Measurements from ENCODE around the gene ATF6. TPM values are rescaled to one million over a fixed set of nuclear protein-coding genes. Genes with fewer than 3 reads are reported as not detected.

The ATF6 gene, protein sequence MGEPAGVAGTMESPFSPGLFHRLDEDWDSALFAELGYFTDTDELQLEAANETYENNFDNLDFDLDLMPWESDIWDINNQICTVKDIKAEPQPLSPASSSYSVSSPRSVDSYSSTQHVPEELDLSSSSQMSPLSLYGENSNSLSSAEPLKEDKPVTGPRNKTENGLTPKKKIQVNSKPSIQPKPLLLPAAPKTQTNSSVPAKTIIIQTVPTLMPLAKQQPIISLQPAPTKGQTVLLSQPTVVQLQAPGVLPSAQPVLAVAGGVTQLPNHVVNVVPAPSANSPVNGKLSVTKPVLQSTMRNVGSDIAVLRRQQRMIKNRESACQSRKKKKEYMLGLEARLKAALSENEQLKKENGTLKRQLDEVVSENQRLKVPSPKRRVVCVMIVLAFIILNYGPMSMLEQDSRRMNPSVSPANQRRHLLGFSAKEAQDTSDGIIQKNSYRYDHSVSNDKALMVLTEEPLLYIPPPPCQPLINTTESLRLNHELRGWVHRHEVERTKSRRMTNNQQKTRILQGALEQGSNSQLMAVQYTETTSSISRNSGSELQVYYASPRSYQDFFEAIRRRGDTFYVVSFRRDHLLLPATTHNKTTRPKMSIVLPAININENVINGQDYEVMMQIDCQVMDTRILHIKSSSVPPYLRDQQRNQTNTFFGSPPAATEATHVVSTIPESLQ
- total RNA-seq, result 35.6 TPM
- 11.5 TPM for polyA plus RNA-seq (ENCODE audit: insufficient read depth, low read depth, low replicate concordance)
- long read RNA-seq, donor 1, full-length matches to known transcripts, result 1 of 7 reads
- long read RNA-seq, donor 1, partial matches to known transcripts, result 6 of 7 reads
- long read RNA-seq, donor 1, other reads (novel, unspliced or antisense), result 0 of 7 reads
- long read RNA-seq, donor 2, full-length matches to known transcripts, result 10 of 10 reads
- long read RNA-seq, donor 2, partial matches to known transcripts, result 0 of 10 reads
- long read RNA-seq, donor 2, other reads (novel, unspliced or antisense), result 0 of 10 reads
- long read RNA-seq, donor 3, full-length matches to known transcripts, result 6 of 6 reads
- long read RNA-seq, donor 3, partial matches to known transcripts, result 0 of 6 reads
- long read RNA-seq, donor 3, other reads (novel, unspliced or antisense), result 0 of 6 reads
- long read RNA-seq, donor 4, full-length matches to known transcripts, result 4 of 26 reads
- long read RNA-seq, donor 4, partial matches to known transcripts, result 22 of 26 reads
- long read RNA-seq, donor 4, other reads (novel, unspliced or antisense), result 0 of 26 reads
- long read RNA-seq, donor 5, full-length matches to known transcripts, result 1 of 1 reads
- long read RNA-seq, donor 5, partial matches to known transcripts, result 0 of 1 reads
- long read RNA-seq, donor 5, other reads (novel, unspliced or antisense), result 0 of 1 reads
- long read RNA-seq, donor 6, full-length matches to known transcripts, result 4 of 14 reads
- long read RNA-seq, donor 6, partial matches to known transcripts, result 10 of 14 reads
- long read RNA-seq, donor 6, other reads (novel, unspliced or antisense), result 0 of 14 reads
- long read RNA-seq, donor 7, full-length matches to known transcripts, result 24 of 43 reads
- long read RNA-seq, donor 7, partial matches to known transcripts, result 7 of 43 reads
- long read RNA-seq, donor 7, other reads (novel, unspliced or antisense), result 12 of 43 reads
- long read RNA-seq, donor 8, full-length matches to known transcripts, result 3 of 12 reads
- long read RNA-seq, donor 8, partial matches to known transcripts, result 9 of 12 reads
- long read RNA-seq, donor 8, other reads (novel, unspliced or antisense), result 0 of 12 reads
- long read RNA-seq, donor 9, full-length matches to known transcripts, result 4 of 4 reads
- long read RNA-seq, donor 9, partial matches to known transcripts, result 0 of 4 reads
- long read RNA-seq, donor 9, other reads (novel, unspliced or antisense), result 0 of 4 reads
- long read RNA-seq, donor 10, full-length matches to known transcripts, result 2 of 2 reads
- long read RNA-seq, donor 10, partial matches to known transcripts, result 0 of 2 reads
- long read RNA-seq, donor 10, other reads (novel, unspliced or antisense), result 0 of 2 reads

DNA sequence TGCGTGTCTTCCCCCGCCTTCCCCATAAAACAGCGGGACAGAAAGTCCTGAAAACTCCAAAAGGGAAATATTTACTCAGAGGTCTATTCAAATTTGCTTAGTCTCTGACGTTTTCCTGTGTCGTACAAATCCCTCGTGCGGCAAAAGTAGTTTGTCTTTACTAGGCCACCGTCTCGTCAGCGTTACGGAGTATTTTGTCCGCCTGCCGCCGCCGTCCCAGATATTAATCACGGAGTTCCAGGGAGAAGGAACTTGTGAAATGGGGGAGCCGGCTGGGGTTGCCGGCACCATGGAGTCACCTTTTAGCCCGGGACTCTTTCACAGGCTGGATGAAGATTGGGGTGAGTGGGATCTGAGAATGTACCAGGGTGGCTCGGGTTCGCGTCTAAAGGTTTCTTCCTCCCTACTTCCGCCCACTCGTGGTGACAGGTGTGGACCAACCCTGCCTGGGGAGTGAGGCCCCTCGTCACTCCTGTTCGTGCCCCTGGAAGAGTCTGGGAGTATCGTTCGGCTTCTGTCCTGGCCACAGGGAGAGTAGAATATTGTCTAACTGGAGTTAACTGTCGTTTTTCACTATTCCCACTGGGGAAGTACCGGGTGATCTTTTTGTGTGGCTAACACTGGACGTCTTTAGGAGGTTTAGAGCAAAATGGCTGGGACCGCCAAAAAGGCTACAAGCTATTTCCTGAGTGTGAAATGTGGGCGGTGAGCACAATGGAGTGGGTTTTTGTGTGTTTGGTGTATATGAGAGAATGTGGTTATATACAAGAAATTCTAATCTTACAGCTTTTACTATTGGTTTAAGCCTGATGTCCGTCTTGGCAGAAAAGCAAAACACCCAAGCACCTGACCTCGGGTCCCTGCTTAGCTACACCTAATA, at the start of gene ATF6:
TSS of gene ATF6 (plus strand) at position 219 of the 880 bp plus-strand sequence. CDS start at position 260, 41 bp downstream.
- TF ChIP-seq, protein P1, sequence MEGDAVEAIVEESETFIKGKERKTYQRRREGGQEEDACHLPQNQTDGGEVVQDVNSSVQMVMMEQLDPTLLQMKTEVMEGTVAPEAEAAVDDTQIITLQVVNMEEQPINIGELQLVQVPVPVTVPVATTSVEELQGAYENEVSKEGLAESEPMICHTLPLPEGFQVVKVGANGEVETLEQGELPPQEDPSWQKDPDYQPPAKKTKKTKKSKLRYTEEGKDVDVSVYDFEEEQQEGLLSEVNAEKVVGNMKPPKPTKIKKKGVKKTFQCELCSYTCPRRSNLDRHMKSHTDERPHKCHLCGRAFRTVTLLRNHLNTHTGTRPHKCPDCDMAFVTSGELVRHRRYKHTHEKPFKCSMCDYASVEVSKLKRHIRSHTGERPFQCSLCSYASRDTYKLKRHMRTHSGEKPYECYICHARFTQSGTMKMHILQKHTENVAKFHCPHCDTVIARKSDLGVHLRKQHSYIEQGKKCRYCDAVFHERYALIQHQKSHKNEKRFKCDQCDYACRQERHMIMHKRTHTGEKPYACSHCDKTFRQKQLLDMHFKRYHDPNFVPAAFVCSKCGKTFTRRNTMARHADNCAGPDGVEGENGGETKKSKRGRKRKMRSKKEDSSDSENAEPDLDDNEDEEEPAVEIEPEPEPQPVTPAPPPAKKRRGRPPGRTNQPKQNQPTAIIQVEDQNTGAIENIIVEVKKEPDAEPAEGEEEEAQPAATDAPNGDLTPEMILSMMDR (IDR thresholded peaks at IDR 0.05; ENCODE audit: borderline replicate concordance, extremely low read depth, insufficient read depth), result no peak
- Histone ChIP-seq H3K4me3 (ENCODE audit: low read length in 3 of 3) (peak within 1 kb of the TSS; percentile 98 to 100 (median 98)), H3K9ac (ENCODE audit: low read length in 3 of 3) (peak within 1 kb of the TSS; percentile 94 to 98 (median 95)), H3K36me3 (ENCODE audit: control insufficient read depth in 2 of 3, insufficient read depth in 3 of 3, low read length in 3 of 3) (no peaks in the 10 kb centered on the region), H3K4me1 (ENCODE audit: control insufficient read depth in 2 of 3, insufficient read depth in 2 of 3, low read depth in 1 of 3, low read length in 3 of 3) (peaks cover 0 to 3% (median under 1%) of the 10 kb centered on the region in 3 donors), H3K9me3 (ENCODE audit: control insufficient read depth in 2 of 3, insufficient read depth in 1 of 3, low read length in 3 of 3) (no peaks in the 10 kb centered on the region), H3K27ac (ENCODE audit: low read depth in 2 of 2, low read length in 2 of 2) (peak within 1 kb of the TSS; percentile 72 to 90), H3K27me3 (ENCODE audit: control insufficient read depth, insufficient read depth, low read length) (no peaks in the 10 kb centered on the region)
- intact Hi-C loops (cut with DNase I), result no loop called here
- FAIRE-seq (peak; percentile 90), DNase-seq (peak; percentile 92 to 97 (median 93))

DNA sequence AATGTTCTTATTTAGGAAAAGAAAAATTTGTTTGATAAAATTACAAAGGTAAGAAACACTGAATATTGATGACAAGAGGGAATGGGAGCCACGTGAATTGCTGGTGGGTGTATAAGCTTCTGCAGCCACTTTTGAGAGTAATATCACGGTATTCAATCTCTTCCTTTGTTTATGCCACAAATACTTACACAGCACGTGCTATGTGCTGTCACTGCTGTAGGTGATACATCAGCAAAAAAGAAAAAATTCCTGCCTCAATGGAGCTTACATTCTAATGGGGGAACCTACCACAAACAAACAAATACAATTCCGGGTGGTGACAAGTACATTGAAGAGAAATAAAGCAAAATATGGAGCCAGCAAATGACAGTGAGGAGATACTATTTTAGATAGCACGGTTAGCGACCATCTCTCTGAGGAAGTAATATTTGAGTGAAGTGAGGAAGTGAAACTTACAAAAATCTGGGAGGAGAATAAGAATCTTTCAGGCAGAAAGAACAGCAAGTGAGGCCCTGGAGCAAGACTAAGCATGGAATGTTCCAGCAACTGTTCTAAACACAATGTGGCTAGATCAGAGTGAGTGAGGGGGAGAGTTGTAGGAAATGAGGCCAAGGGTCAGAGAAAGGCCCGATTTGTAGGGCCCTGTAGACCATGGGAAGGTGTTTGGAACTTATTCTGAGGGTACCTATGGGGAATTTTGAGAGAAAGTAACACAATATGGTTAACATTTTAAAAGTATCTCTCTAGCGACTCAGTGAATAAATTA, 47.4 kb upstream of the ATF6 start:
- no peaks in the 10 kb centered on the region for H3K9me3 ChIP-seq (ENCODE audit: control insufficient read depth in 2 of 3, insufficient read depth in 1 of 3, low read length in 3 of 3)
- H3K27me3 ChIP-seq (ENCODE audit: control insufficient read depth, insufficient read depth, low read length), result no peaks in the 10 kb centered on the region
- no peak overlapping the region for H3K9ac ChIP-seq (ENCODE audit: low read length in 3 of 3)
- H3K36me3 ChIP-seq (ENCODE audit: control insufficient read depth in 2 of 3, insufficient read depth in 3 of 3, low read length in 3 of 3), result no peaks in the 10 kb centered on the region
- intact Hi-C loops (cut with DNase I), result no loop called here
- H3K27ac ChIP-seq (ENCODE audit: low read depth in 2 of 2, low read length in 2 of 2), result no peak overlapping the region
- no peak overlapping the region for H3K4me3 ChIP-seq (ENCODE audit: low read length in 3 of 3)
- FAIRE-seq, result no peak
- no peaks in the 10 kb centered on the region for H3K4me1 ChIP-seq (ENCODE audit: control insufficient read depth in 2 of 3, insufficient read depth in 2 of 3, low read depth in 1 of 3, low read length in 3 of 3)
- TF ChIP-seq, protein P1 (IDR thresholded peaks at IDR 0.05; ENCODE audit: borderline replicate concordance, extremely low read depth, insufficient read depth), result no peak
- DNase-seq, result no peak
